Lower leg skin (tissue), 3 donors: ENCODE results near the gene CIAO2A.

Experiments
- CTCF ChIP-seq, 3 donors: fragments of 450-650 bp; IDR thresholded peaks; one replicate each; pipeline ENCODE4 v1.5.1; 2016; ENCODE audit warnings: antibody characterized with exemption in 3 of 3, mild to moderate bottlenecking in 3 of 3, moderate library complexity in 2 of 3
- POLR2A ChIP-seq, 2 donors: fragments of 450-650 bp; IDR thresholded peaks; one replicate each; pipeline ENCODE4 v1.6.1; 2016 to 2017; ENCODE audit warnings: antibody characterized with exemption in 2 of 2, mild to moderate bottlenecking in 1 of 2, moderate library complexity in 1 of 2

DNA sequence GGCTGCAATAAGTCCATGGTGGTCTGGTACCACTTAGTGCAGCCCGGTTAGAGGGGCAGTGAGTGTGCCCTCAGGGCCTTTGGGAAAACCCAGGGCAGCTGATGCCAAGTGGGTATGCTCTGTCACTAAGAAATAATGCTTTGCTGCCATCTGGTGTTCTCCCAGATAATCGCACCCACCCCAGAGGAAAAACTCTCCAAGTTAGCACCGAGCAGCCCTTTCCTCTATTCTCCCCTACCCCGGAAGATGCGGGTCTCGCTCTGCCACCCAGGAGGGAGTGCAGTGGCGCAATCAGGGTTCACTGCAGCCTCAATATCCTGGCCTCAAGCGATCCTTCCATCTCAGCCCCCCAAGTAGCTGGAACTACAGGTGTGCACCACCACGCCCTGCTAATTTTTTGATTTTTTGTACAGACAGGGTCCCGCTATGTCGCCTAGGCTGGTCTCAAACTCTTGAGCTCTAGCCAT is 26.0 kb downstream of the CIAO2A start:
- TF ChIP-seq CTCF (IDR thresholded peaks at IDR 0.05) (peak in 1 of 3 donors; percentile 76), POLR2A (IDR thresholded peaks at IDR 0.05) (no peak)
